Central memory CD4-positive, alpha-beta T cell (primary cell): ENCODE results near the gene TIMM21.

ENCODE experiments used
- DNase-seq: peaks from one replicate; pipeline ENCODE4 v3.0.0; 2022
- total RNA-seq, 3 experiments: gene quantifications; one replicate each; lab custom pipeline; 2026; lab: John Stamatoyannopoulos, UW

TIMM21 gene
- 14.5 to 42.7 (median 17.0) reads per million in 3 experiments for total RNA-seq

DNA sequence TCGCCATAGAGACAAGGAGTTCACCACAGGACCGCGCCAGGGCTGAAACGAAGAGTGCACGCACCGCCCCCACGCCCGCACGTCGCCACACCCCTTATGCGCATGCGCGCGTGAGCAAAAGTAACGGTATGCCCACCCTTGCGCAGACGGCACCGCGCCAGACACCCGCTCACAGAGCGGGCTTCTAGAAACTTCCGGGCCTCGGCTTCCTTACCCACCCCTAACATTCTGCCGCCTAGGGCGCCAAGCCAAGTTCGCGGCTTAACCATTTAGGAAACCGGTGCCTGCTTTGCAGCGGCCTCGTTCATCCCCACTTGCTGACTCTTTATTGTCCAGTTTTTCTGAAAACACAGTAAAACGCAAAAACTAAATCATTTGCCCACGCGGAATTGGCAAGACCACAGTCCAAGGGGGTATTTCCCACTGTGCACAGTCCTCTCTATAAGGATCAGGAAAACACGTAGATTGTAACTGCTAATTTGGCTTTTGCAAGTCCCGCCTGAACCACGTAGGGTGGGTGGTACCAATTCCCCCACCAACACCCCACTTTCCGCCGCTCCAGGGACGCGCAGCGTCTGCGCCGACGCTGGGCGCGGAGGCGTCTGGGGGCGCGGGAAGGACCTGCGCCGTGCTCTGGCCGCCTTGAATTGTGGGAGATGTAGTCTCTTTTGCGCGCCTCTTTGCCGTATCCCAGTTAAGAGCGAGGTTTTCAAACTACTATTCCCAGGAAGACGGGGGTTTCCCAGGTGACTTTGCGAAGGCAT lies at the start of gene TIMM21, which contains the start of gene FBXO15:
Gene TIMM21 (plus strand): TSS at position 745 of the 764 bp plus-strand sequence. CDS start 286 bp downstream, outside the sequence.
Gene FBXO15 (minus strand): TSS at position 56 of the 764 bp plus-strand sequence. CDS start 49 bp downstream, at position 7.
- peak; percentile 96 for DNase-seq

GRCh38 chr18:74108460-74108859 lies 39.9 kb upstream of the TIMM21 start:
- DNase-seq: no peak

DNA sequence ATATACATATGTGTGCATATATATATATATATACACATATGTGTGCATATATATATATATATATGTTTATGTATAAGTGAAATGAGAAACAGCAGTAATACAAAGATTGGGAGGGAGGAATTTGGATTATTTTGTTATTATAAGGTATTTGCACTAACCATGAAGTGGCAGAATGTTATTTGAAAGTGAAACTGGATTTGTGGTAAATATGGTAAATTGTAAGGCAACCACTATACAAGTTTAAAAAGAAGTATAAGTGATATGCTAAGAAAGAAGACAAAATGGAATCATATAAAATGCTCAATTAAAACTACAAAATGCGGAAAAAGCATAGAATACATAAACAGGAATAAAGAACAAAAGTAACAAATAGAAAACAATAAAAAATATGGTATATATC lies 38.2 kb upstream of the TIMM21 start:
- DNase-seq: no peak

GRCh38 chr18:74110976-74111375 lies 37.3 kb upstream of the TIMM21 start:
- DNase-seq: no peak

GRCh38 chr18:74113711-74114110 lies 34.6 kb upstream of the TIMM21 start:
- DNase-seq: no peak

GRCh38 chr18:74114116-74114515 lies 34.2 kb upstream of the TIMM21 start:
- no peak for DNase-seq

DNA sequence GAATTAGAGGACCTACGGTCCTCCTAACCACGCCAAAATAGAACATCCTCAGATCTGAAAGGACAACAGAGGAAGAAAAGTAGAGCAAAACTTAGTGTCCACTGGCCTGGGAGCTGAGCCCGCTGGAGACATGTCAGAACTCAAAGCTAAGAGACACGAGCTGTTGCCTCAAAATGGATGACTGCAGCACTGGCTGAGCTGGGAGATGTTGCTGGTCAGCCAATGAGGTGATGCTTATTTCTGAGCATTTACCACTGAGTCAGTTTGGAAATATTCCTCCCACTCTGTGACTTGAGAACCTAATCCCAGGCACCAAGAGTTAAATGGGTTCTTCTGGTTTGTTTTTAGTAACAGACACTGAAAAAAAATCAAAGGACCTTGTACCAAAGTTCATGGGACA lies 33.3 kb upstream of the TIMM21 start:
- DNase-seq: no peak

GRCh38 chr18:74116633-74117554 lies 31.4 kb upstream of the TIMM21 start:
- no peak for DNase-seq

DNA sequence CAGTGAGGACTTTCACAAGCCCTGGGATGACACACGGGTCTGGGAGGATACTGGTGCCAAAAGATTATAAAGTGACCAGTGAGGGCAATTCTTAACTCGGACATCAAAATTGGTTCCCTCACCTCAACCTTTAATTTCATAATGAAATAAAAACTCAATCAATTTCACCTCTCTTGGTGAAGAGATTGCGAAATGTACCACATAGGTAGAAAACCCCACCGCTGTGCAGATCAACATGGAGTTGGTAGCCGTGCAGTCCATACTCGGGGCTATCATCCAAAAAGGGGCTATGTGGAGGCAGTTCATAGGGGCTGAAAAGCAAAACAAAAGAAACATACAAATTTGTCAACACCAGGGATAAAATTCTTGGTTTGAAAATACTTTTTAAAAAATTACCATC lies 25.1 kb upstream of the TIMM21 start:
- no peak for DNase-seq

DNA sequence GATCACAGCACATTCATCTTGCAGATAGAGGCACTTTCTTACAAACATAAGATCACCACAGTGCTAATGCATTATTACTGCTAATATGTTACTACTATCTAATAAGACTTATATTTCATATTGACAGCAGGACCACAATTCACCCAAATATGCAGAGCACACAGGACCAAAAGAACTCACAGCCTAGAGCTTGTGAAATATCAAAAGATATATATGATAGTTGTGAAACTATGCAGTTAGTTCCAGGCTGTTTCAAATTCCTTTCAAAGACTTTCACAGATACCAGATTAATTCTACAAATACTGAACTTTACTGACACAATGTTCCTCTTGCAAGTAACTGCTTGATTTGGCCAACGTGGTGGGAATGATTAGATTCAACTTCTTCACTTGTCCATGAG lies 23.7 kb upstream of the TIMM21 start:
- DNase-seq: no peak

DNA sequence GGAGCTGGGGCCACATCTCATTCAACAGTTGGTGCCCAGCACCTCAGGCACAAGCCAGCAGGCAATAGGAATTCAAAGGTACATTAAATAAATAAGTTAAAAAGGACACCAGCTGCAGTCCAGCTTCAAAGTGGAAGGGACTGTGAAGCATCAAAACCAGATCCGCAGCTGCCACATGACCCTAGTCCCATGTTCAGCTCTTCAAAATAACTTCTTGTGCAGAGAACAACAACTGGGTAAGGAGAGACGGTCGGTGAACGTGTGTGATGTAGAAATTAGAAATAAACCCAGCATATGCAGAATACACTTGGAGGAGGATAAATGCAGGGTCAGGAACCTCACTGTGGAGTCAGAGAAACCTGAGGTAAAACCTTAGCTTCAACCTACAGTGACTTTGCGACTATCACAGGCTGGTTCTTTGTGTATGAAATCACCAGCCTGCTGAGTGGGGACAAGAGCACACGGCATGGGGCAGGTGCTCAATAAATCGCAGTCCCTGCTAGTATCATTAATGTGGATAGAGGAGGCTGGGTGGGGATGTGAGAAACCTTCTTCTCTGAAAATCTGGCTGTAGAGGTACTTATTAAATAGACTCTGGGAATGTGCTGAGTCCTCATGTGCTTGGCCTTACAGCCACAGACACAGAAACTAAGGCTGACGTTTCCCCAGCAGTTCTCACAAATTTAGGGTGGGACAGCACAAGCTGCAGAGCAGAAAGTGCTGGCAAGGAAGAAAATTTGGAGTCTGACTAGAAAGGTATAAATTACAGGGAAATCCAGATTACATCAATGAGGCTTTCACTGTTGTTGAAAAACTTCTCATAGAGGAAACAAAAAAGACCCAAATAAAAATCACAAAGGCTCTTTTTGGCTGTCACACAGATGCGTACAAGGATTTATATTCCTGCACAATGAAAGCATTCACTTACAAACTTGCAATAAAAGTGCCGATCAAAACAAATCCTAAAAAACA lies 21.4 kb upstream of the TIMM21 start:
- DNase-seq: no peak

DNA sequence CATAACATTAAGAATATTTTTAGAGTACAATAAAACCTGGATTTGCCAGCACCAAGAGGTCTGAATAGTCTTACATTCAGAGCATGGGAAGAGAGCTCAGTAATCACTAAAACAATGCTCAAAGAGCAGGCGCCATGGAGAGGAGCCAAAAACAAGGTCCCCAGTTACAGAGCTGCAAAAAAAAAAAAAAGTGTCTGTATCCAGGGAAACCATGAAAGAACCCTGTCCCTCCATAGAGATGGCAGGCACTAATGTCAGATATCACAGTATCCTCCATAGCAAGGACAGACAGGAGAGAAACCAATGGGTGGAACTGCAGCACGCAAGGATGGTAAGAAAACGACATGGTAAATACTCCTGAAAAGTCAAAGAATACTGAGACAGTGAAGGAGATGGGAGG lies 20.2 kb upstream of the TIMM21 start:
- no peak for DNase-seq

GRCh38 chr18:74131124-74131523 lies 17.2 kb upstream of the TIMM21 start:
- DNase-seq: no peak

- no peak for DNase-seq
Observed at GRCh38 chr18:74132201-74132600, 16.1 kb upstream of the TIMM21 start.

DNA sequence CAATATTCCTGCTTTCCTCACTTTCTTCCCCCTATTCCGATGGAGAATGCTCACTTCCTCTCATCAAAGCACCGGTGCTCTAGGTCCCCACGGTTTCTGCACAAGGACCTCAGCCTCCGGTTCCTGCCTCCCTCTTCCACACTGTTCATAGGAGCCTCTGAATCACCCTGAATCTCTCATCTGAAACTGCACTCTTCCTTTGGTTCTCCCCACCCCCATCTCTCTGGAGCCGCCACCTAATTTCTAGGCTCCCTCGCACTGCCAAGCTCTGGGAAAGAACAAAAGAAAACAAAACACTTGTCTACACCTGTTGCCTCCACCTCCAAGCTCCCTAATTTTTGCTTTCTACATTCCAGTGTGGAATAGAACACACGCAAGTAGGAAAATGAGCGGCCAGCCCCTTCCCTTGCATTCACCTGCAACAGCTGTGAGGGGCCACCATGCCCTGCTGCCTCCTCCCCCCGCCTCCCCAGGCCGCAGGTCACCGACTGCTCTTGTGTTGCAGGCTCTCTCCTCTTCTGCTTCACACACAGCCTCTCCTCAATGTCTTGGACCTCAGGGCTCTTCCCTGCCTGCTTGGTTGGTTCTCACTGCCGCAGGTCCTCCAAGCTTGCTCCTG lies 10.3 kb upstream of the TIMM21 start:
- DNase-seq: no peak

- DNase-seq: no peak
Observed at GRCh38 chr18:74139411-74139810, 8.9 kb upstream of the TIMM21 start.

GRCh38 chr18:74139888-74140287 lies 8.4 kb upstream of the TIMM21 start:
- no peak for DNase-seq

DNA sequence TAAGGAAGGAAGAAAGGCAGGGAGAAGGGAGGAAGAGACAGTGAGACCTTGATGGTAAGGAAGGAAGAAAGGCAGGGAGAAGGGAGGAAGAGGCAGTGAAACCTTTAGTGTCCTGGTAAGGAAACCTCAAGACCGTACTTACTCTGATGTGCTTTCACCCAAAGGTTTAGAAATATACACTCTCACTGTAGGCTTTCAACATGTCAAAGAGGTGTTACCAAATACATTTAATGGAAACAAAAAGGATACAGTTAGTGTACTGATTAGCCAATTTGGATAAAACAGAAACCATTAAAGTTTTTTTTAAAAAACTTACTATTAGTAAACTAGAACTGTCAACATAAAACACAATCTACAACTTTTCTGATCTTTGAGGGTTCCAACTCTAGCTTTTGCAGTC lies 7.7 kb upstream of the TIMM21 start:
- DNase-seq: no peak

- DNase-seq: no peak
Observed at GRCh38 chr18:74141667-74142066, 6.7 kb upstream of the TIMM21 start.

GRCh38 chr18:74142252-74142651 lies 6.1 kb upstream of the TIMM21 start:
- DNase-seq: no peak

DNA sequence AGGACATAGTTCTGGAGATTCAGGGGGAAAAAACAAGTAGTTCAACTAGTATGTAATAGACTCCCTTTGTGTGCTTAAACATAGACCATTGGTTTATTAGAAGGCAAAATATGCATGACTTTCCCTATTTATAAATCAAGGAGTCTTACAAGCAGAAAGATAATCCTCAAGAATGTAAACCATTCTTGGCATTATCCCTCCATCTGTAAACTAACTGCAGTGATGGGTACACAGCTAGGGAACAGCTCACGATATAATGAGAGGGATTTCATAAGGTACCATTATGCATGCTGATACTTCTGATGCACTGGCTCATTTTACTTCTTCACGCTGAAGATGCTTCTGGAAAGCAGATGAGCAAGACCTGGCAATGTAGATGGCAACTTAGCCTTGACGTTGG lies 1.6 kb upstream of the TIMM21 start:
- no peak for DNase-seq

DNA sequence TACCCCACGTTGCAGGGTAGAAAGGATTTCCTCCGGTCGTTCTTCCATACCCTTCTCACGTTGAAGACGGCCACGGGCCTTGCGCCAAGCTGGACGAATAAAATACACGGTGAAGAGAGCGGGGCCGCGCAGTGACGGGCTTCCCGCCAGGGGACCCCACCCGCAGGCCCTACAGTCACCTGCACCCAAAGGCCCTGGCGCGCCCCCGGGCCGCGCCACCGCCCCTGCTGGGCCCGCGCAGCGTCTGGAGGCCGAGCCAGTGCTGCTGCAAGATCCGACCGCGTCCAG lies 888 bp upstream of the TIMM21 start:
- DNase-seq: no peak
